GM18499 (cell line): ENCODE measurements around the gene PTPRN2.
"Not testable (repeated sequence)": the region's sequence is repeated elsewhere in the genome, so short reads cannot be mapped to it uniquely, and the experiment has no call there.

ENCODE experiments used
- ATAC-seq: cut with Tn5 transposase; IDR thresholded peaks from one replicate; pipeline ENCODE4 v1.9.1; 2021; ENCODE audit warnings: moderate number of reproducible peaks; ENCODE audit not compliant: insufficient read depth, unreplicated experiment

PTPRN2 gene

DNA sequence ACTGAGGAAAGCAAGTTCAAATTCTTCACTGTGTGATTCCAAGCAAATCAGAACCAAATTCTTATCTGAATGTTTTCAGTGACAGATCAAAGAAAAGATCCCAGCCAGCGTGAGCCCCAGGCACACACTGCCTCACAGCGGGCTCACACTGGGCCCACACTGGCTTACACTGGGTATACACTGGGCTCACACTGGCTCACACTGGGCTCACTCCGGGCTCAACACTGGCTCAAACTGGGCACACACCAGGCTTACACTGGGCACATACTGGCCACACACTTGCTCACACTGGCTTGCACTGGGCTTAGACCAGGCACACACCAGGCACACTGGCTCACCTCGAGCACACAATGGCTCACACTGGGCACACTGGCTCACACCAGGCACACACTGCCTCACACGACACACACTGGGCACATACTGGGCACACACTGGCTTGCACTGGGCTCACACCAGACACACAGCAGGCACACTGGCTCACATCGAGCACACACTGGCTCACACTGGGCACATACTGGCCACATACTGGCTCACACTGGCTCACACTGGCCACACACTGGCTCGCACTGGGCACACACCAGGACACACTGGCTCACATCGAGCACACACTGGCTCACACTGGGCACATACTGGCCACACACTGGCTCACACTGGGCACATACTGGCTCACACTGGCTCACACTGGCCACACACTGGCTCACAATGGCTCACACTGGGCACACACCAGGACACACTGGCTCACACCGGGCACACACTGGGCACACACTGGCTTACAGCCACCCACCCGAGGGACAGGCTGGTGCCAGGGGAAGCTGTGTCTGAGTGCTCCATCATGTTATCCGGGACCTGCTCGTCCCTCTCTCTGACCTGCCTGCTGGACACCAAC lies 156.3 kb downstream of the PTPRN2 start:
- ATAC-seq = no peak

DNA sequence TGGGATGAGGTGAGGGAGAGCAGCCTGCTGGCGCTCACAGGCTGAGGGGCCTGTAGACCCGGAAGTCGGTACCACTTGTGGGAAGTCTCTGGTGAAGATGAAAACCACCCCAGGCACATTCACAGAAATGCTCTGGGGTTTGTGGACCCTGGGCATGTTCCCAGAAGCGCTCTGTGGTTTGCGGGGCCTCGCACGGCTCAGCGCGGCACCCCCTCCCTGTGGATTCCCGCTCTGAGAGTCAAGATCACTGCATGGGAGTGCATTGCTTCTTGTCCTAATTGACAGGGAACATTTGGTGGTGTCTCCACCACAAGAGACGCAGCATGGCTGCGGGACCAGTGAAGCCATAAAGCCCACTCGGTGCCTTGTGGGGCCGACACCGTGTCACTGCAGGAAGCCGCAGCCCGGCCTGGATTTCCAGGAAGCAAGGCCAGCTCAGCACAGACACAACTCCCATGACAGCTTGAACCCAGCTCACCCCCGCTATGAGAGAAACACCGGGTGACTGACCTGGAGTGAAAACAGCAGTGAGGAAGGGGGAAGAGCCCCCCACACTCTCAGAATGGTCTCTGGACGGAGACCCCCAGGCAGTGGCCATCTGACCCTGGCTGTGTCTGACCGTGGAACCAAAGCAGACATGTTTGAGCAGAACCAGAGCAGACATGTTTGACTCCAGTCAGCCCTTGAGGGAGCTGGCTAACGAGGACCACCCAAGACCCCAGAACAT lies 157.2 kb downstream of the PTPRN2 start:
- ATAC-seq = no peak

DNA sequence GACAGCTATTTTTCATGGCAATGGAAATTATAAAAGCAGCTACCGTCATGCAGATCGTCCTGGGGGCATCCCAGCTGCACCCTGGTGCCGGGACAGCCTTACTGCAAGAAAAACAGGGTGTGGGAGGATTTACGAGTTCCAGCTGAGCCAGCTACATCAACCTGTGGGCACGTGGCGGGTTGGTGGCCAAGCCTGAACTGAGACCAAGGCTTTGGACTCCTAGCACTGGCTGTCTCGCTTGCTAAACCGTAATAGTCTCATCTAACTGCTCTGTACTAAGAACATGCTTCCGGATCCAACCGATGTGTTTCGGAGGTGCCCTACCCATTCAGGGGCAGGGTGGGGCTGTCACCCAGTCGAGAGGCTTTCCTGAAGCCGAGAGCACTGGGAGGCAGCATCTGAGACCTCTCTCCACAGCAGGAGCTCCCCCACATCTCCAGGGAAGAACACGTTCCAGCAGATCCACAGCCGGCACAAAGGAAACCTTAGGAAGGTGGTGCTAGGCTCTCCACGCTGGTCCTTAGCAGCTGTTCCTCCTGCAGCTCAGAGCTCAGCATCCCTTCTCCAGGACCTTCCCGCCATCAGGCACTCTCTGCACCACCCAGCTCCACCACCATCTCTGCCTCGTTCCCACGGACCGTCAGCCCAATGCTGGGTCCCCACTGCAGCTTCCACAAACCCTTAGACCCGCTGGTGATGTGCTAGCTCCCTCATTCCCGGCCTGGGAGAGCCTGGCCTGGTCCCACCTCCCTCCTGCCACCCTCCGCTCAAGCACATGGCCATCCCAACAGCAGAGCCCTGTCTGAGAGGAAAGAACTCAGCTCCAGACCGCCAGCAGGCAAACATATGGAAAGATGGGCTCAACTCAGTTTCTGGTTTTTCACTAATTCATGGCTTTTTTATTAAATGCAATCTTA lies 158.5 kb downstream of the PTPRN2 start:
- ATAC-seq = no peak

DNA sequence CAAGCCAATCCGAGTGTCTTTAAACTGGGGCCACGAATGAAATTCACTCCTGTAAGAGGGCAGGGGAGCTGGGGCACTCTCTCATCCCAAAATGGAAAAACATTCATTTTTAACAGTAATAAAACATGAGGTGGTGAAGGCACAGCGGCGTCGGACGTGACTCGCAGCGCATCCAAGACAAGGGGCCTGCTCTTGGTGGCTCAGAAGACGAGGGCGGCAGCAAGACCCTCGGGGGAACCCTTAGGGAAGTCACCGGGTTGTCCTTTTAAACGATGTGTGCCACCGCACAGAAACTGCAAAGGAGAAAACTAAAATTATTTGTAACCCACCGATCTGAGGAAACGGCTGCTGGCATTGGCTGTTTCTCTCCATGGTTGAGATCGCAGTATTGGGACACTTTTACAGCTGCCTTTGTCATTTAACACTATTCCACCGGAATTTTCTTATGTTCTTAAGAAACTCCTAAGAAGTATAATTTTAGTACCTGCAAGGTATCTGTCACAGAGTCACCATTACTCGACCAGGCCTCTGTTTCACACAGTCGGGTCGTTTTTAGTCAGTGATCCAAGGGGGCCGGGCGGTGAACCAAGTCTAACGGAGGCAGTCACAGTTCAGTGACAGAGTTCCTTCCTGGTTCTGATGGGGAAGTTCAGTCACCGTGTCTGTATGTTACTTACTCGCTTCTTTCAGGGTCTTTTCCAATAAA lies 159.3 kb downstream of the PTPRN2 start:
- no peak for ATAC-seq

DNA sequence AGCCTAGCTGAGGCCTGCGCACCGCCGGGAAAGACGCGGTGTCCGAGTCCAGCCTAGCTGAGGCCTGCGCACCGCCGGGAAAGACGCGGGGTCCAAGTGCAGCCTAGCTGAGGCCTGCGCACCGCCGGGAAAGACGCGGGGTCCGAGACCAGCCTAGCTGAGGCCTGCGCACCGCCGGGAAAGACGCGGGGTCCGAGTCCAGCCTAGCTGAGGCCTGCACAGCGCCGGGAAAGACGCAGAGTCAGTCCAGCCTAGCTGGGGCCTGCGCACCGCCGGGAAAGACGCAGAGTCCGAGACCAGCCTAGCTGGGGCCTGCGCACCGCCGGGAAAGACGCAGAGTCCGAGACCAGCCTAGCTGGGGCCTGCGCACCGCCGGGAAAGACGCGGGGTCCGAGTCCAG lies 161.9 kb downstream of the PTPRN2 start:
- not testable (repeated sequence) for ATAC-seq

DNA sequence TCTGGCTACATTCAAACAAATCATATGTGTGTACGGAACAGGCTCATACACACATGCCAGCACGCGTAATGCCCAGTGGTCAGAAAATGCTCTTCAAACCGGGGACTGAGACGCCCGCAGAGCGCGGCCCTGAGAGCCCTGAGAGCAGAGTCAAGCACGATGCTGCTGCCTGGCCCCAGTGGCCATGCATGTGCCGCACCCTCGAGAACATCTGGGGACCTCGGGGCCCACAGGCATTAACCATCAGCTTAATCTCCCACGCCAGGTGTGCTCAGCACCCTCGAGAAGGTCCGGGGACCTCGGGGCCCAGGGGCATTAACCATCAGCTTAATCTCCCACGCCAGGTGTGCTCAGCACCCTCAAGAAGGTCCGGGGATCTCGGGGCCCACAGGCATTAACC lies 163.1 kb downstream of the PTPRN2 start:
- no peak for ATAC-seq

DNA sequence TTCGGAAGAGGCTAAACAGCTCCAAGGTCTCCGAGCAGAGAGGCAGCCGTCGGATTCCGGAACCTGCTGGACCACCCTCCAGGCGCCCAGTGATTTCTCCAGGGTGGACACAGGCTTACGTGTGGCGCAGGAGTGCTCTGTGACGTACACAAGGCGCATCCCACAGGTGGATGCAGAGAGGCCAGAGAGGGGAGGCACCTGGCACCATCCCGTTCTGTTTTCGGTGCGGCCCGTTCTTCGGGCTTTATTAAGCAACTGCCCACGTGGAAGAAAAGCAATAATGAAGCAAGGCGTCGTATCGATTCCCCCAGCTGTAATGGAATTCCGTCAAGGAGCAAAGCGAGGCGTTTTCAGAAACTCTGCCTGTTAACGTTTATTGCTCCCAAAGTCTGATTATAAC lies 163.6 kb downstream of the PTPRN2 start:
- ATAC-seq = no peak

DNA sequence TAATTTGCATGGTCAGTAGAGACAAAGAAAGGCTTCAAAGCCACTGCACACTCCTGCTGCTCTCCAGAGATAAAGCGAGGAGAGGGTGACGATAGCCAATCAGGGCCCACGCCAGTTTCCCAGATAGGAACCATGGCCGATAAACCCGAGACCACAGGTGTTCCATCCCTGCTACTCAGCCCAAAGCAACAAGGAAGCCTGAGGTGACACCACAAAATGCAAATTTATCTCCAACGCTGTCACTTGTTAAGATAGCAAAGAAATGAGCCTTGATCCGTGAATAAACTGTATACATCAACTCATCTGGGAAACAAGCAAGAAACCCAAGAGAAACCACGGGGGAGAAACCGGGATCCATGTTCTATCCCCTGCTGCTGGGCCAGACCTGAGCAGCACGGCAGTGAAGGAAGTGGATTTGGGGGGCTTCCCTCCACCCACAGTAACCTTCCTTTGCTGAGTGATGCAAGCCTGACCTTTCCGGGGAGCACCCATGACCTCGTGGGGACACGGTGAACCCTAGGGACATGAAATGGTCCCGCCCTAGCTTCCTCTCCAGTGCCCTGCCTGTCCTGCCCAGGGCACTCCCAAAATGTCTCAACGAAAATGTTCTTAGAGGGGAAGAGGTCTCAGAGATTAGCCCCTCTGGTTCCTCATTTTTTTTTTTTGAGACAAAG lies 164.6 kb downstream of the PTPRN2 start:
- no peak for ATAC-seq

DNA sequence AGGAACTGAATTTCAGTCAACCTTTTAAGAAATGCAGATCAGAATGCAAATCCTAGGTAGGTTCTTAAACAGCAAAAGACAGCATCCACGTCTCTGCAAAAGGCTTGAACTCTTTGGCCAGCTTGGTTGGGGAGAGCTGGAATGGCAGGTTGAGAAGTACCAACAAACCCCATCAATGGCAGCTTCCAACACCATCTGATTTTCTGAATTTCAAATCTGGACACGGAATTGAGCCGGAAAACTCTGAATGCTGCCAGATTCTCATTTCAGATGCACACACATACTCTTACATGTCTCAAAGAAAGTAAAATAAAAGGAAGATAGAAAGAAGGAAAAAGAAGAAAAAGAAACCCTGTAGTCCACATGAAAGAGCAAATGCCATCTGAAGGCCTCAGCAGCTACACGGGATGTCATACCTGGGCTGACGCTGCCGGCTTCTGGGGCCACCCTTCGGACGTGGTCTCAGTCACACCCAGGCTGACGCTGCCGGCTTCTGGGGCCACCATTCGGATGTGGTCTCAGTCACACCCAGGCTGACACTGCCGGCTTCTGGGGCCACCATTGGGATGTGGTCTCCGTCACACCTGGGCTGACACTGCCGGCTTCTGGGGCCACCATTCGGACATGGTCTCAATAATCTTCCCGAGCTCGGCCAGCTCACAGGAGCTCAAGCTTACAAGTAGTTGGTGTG lies 165.3 kb downstream of the PTPRN2 start:
- no peak for ATAC-seq

DNA sequence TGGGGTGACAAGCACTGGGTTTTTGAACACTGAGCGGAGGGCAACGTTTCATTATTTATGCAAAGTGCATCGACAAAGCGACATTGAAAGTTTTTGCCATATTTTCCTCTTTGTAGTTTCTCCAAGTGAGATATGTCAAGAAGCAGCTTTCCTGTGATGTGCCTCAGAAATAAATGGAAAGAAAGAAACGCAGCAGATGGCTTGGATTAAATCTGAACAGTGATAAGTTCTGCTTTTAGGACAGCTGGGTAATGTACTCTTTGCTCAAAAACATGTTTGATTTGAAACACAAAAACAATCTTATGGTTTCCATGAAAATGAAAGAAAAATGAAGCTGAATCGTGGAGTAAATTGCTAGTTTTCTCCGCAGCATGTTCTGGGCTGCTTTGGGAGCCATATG lies 166.3 kb downstream of the PTPRN2 start:
- no peak for ATAC-seq

DNA sequence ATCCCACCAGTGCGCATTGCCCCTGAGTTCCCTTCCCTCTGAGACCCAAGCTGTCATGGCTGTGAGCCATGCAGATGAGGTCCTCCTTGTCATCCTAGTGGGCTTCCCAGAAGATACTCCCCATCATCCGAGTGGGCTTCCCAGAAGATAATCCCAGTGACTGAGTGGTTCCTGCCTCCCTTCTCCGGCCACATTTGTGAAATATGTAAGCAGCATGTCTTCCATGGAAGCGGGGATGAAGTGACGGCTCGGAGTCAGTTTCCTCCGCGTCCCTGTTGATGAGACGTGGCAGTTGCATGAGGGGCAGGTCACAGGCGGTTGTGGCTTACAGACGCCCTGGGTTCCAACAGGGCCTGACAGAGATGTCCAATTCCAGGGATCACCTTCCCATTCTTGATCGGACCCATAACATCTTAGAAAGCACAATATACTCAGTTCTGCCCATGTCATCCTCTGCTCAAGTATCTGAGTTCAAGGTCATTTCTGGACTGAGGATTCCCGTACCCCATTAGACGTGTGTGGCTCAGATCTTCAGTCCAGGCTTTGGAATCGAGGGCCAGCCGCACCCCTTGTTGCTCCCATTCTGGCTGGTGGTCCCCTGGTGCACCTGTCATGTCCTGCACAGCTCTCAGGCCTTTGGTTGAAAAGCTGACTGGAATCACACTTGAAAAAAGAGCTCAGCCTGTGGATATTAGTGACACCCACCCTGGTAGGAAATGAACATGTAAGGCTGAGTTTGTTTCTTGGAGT lies 166.9 kb downstream of the PTPRN2 start:
- ATAC-seq = no peak

DNA sequence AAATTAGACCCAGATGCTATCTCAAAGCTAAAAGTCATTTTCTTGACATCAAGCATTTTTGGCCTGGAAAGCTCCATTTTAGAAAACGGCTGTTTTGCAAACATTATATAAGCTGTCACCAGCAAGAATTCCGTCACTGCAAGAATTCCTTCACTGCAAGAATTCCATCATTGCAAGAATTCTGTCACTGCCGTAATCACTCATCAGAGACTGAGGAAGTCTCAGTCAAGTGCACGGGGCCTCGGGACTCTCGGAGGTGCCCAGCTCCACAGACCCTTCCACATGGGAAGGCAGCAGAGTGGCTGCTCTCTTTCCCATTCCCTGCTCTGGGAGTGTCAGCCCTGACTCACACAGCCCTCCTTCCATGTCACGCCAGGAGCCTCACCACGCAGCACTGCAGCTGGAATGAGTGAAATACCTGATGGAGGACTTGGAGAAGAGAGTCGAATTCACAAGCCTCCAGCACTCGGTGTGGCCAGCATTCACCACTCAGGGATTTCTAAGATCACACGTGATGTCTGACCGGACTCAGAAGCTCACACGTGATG lies 168.3 kb downstream of the PTPRN2 start:
- ATAC-seq = no peak

DNA sequence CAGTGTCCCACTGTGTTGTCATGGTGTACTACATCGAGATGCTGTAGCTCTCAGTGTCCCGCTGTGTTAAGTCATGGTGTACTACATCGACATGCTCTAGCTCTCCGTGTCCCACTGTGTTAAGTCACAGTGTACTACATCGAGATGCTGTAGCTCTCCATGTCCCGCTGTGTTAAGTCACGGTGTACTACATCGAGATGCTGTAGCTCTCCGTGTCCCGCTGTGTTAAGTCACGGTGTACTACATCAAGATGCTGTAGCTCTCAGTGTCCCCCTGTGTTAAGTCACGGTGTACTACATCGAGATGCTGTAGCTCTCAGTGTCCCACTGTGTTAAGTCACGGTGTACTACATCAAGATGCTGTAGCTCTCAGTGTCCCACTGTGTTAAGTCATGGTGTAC lies 169.2 kb downstream of the PTPRN2 start:
- ATAC-seq = not testable (repeated sequence)

DNA sequence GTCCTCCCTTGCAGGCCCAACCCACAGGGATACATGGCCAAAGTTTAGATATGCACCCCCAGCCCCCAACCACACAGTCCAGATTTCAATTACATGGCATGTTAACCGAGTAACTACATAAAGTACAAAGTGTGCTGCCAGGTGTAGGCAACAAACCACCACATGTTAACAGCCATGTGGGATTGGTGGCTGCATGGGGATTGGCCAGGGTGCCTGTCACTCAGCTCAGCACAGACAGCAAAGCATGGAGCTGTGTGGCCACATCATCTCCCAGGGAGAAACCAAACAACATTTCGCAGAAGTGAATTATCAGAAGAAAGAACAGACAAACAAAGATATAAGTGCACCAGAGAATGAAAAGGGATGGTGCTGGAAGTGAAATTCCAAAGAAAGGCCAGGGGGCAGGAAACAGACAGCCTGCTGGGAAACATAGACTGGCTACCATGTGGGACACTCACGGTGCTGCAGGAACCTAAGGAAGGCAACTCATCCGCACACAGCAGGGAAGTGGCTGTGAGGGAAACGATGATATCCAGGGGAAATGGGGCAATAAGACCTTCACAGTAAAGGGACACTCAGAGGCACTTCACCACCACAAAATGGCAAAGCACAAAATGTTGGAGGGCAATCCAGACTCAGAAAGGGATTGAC lies 171.2 kb downstream of the PTPRN2 start:
- no peak for ATAC-seq

DNA sequence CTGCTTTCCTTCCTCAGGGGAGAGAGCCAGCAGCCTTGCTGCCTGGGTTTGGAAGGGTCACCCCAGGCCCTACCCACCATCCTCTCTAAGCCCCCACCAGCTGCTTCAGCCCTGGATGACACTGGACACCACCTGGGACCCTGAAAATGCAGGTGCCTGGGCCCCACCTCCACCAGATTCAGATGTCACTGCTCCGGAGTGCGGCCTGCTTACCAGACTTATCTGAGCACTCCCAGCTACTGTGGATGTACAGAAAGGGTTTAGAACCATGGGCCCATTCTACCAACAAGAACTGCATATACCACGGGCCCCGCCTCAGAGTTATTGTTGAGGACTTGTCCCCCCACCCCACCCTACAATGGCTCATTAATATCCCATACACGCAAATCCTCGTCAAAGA lies 172.3 kb downstream of the PTPRN2 start:
- ATAC-seq = no peak

DNA sequence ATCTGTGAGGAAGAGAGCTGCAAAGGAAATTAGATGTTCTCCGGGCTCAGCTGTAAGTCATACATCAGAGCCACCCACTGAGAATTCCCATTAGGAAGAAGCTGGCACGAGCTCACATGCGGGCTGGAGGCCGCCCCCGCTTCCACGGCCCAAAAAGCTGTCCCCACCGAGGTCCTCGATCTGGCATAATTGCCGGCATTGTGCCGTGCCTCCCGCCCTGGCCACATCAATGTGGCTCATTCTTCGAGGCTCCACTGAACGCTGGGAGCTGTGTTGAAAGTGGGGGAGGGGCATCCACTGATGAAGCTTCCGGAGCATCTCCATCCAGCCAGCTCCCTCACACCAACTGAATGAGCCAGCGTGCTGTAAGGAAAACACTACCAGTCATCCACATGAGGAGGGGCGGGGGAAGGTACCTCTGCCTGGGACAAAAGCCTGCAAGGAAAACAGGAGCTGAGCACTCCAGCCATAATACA lies 173.1 kb downstream of the PTPRN2 start:
- ATAC-seq = no peak

DNA sequence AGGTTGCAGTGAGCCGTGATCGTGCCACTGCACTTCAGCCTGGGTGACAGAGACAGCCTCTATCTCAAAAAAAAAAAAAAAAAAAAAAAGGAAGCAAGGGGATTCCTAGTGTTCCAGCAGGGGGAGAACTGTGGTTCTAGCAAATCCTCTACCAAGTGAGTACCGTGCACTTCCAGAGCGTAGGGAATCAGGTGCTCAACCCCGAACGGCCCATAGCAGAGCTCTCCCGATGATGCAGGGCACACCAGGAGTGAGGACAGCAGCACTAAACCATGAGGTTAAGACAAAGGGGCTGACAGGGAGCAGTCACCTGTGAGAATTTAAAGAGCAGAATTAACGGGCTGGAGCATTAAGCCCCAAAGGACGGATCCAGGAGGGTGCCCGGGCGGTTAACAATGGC lies 173.6 kb downstream of the PTPRN2 start:
- ATAC-seq = no peak
